Measurements from ENCODE around the gene SP2. TPM values are rescaled to one million over a fixed set of nuclear protein-coding genes. Genes with fewer than 3 reads are reported as not detected.

SP2 gene
- total RNA-seq, 4 donors from 2014 or later = 8.6 to 29.7 (median 16.6) TPM

- Histone ChIP-seq H3K27me3 (no peaks in the 10 kb centered on the region), H3K36me3 (peaks cover 0 to 20% (median 0%) of the 10 kb centered on the region in 3 donors), H3K4me3 (peak overlapping the region; percentile 20 to 91 (median 90)), H3K9me3 (no peaks in the 10 kb centered on the region), H3K4me1 (peaks cover 0 to 32% (median 2%) of the 10 kb centered on the region in 4 donors), H3K27ac (peak overlapping the region in 3 of 4 donors; percentile 30 to 87 (median 35))
- DNase-seq = no peak
- TF ChIP-seq POLR2A (IDR thresholded peaks at IDR 0.05) (no peak), CTCF (IDR thresholded peaks at IDR 0.05) (no peak)
Observed at GRCh38 chr17:47969930-47970724, 74.1 kb downstream of the SP2 start.

- peak; percentile 92 to 100 (median 97) for TF ChIP-seq CTCF (IDR thresholded peaks at IDR 0.05)
- TF ChIP-seq POLR2A (IDR thresholded peaks at IDR 0.05) = peak; percentile 74 to 81
- peak within 1 kb of the TSS; percentile 81 to 91 (median 90) for H3K4me3 ChIP-seq
- H3K9me3 ChIP-seq = no peaks in the 10 kb centered on the region
- DNase-seq = peak; percentile 100
- H3K36me3 ChIP-seq = peaks cover 0 to 28% (median 0%) of the 10 kb centered on the region in 3 donors
- peak within 1 kb of the TSS; percentile 81 to 87 (median 84) for H3K27ac ChIP-seq
- peaks cover 0 to 24% (median 2%) of the 10 kb centered on the region in 4 donors for H3K4me1 ChIP-seq
- no peaks in the 10 kb centered on the region for H3K27me3 ChIP-seq
Observed at GRCh38 chr17:47970725-47971499, 74.9 kb downstream of the SP2 start, which contains the start of gene CDK5RAP3. Gene CDK5RAP3 (plus strand): TSS chr17:47971113. CDS start chr17:47971147, 34 bp downstream.

GRCh38 chr17:47973541-47973940 is 77.5 kb downstream of the SP2 start:
- no peaks in the 10 kb centered on the region for H3K9me3 ChIP-seq
- H3K36me3 ChIP-seq = peaks cover 0 to 54% (median 0%) of the 10 kb centered on the region in 3 donors
- no peak for TF ChIP-seq CTCF (IDR thresholded peaks at IDR 0.05)
- no peak for TF ChIP-seq POLR2A (IDR thresholded peaks at IDR 0.05)
- H3K27me3 ChIP-seq = no peaks in the 10 kb centered on the region
- DNase-seq = no peak
- H3K27ac ChIP-seq = no peak overlapping the region
- H3K4me3 ChIP-seq = no peak overlapping the region
- H3K4me1 ChIP-seq = peaks cover 0 to 16% (median 2%) of the 10 kb centered on the region in 4 donors

GRCh38 chr17:47975189-47975822 is 79.3 kb downstream of the SP2 start:
- H3K36me3 ChIP-seq = peaks cover 0 to 71% (median 0%) of the 10 kb centered on the region in 3 donors
- TF ChIP-seq POLR2A (IDR thresholded peaks at IDR 0.05) (no peak), CTCF (IDR thresholded peaks at IDR 0.05) (no peak)
- DNase-seq = no peak

GRCh38 chr17:47975823-47976205 is 79.8 kb downstream of the SP2 start:
- DNase-seq = no peak
- no peaks in the 10 kb centered on the region for H3K27me3 ChIP-seq
- H3K27ac ChIP-seq = no peak overlapping the region
- no peak overlapping the region for H3K4me3 ChIP-seq
- no peaks in the 10 kb centered on the region for H3K9me3 ChIP-seq
- H3K4me1 ChIP-seq = peaks cover 0 to 11% (median 0%) of the 10 kb centered on the region in 4 donors
- TF ChIP-seq CTCF (IDR thresholded peaks at IDR 0.05) (no peak), POLR2A (IDR thresholded peaks at IDR 0.05) (no peak)
- H3K36me3 ChIP-seq = peaks cover 0 to 76% (median 0%) of the 10 kb centered on the region in 3 donors

More at GRCh38 chr17:47975189-47975822, 79.3 kb downstream of the SP2 start:
- Histone ChIP-seq H3K9me3 (no peaks in the 10 kb centered on the region), H3K4me3 (no peak overlapping the region), H3K27me3 (no peaks in the 10 kb centered on the region), H3K27ac (no peak overlapping the region), H3K4me1 (peaks cover 0 to 13% (median under 1%) of the 10 kb centered on the region in 4 donors)
